ENCODE data around the gene ABCA1. TPM values are rescaled to one million over a fixed set of nuclear protein-coding genes. Genes with fewer than 3 reads are reported as not detected.

The ABCA1 gene
- total and polyA plus RNA-seq, 3 donors from 2014 or later = 8.5 to 57.9 (median 42.0) TPM

- intact Hi-C loops (cut with DNase I; ENCODE audit: low total_unique reads) = no loop called here
- TF ChIP-seq CTCF (IDR thresholded peaks at IDR 0.05) (no peak), POLR2A (IDR thresholded peaks at IDR 0.05) (no peak)
- H3K27ac ChIP-seq = no peak overlapping the region
- DNase-seq = no peak
- H3K9me3 ChIP-seq = no peaks in the 10 kb centered on the region
- H3K27me3 ChIP-seq = no peaks in the 10 kb centered on the region
- H3K4me3 ChIP-seq = no peak overlapping the region
- no peaks in the 10 kb centered on the region for H3K4me1 ChIP-seq
- WGBS, 2 donors = 86 to 87% methylated on average over 4 to 5 of the region's 5 CpGs
- H3K36me3 ChIP-seq (ENCODE audit: low read depth, missing control alignments) = peaks cover 3% of the 10 kb centered on the region
These were observed 89.0 kb downstream of the ABCA1 start for GRCh38 chr9:104838958-104839357.

GRCh38 chr9:104836767-104837166 lies 91.2 kb downstream of the ABCA1 start:
- 80 to 86% methylated on average over 4 of the region's 4 CpGs for WGBS, 2 donors
- TF ChIP-seq POLR2A (IDR thresholded peaks at IDR 0.05) (no peak), CTCF (IDR thresholded peaks at IDR 0.05) (no peak)
- Histone ChIP-seq H3K4me3 (no peak overlapping the region), H3K27me3 (no peaks in the 10 kb centered on the region), H3K27ac (no peak overlapping the region), H3K4me1 (no peaks in the 10 kb centered on the region), H3K36me3 (ENCODE audit: low read depth, missing control alignments) (peaks cover 3% of the 10 kb centered on the region), H3K9me3 (no peaks in the 10 kb centered on the region)
- intact Hi-C loops (cut with DNase I; ENCODE audit: low total_unique reads) = no loop called here
- DNase-seq = no peak

GRCh38 chr9:104836235-104836634 lies 91.7 kb downstream of the ABCA1 start:
- 54 to 90% methylated on average over 1 of the region's 1 CpG for WGBS, 2 donors
- Histone ChIP-seq H3K36me3 (ENCODE audit: low read depth, missing control alignments) (peaks cover 3% of the 10 kb centered on the region), H3K4me3 (no peak overlapping the region), H3K4me1 (no peaks in the 10 kb centered on the region), H3K9me3 (no peaks in the 10 kb centered on the region), H3K27me3 (no peaks in the 10 kb centered on the region), H3K27ac (no peak overlapping the region)
- intact Hi-C loops (cut with DNase I; ENCODE audit: low total_unique reads) = no loop called here
- no peak for TF ChIP-seq CTCF (IDR thresholded peaks at IDR 0.05)
- no peak for TF ChIP-seq POLR2A (IDR thresholded peaks at IDR 0.05)
- DNase-seq = no peak

GRCh38 chr9:104835161-104835560 lies 92.8 kb downstream of the ABCA1 start:
- Histone ChIP-seq H3K4me1 (no peaks in the 10 kb centered on the region), H3K27ac (no peak overlapping the region), H3K36me3 (ENCODE audit: low read depth, missing control alignments) (peaks cover 3% of the 10 kb centered on the region), H3K9me3 (no peaks in the 10 kb centered on the region), H3K4me3 (no peak overlapping the region), H3K27me3 (no peaks in the 10 kb centered on the region)
- DNase-seq = no peak
- WGBS, 2 donors = 85 to 99% methylated on average over 3 of the region's 3 CpGs
- intact Hi-C loops (cut with DNase I; ENCODE audit: low total_unique reads) = no loop called here
- TF ChIP-seq CTCF (IDR thresholded peaks at IDR 0.05) (no peak), POLR2A (IDR thresholded peaks at IDR 0.05) (no peak)

GRCh38 chr9:104833696-104834095 lies 94.3 kb downstream of the ABCA1 start:
- 81 to 90% methylated on average over 6 of the region's 6 CpGs for WGBS, 2 donors
- H3K36me3 ChIP-seq (ENCODE audit: low read depth, missing control alignments) = peaks cover 3% of the 10 kb centered on the region
- H3K9me3 ChIP-seq = no peaks in the 10 kb centered on the region
- no peak overlapping the region for H3K4me3 ChIP-seq
- intact Hi-C loops (cut with DNase I; ENCODE audit: low total_unique reads) = no loop called here
- no peaks in the 10 kb centered on the region for H3K27me3 ChIP-seq
- no peak overlapping the region for H3K27ac ChIP-seq
- TF ChIP-seq CTCF (IDR thresholded peaks at IDR 0.05) (no peak), POLR2A (IDR thresholded peaks at IDR 0.05) (no peak)
- no peak for DNase-seq
- no peaks in the 10 kb centered on the region for H3K4me1 ChIP-seq
